NCI-H2107 treated with DMSO at 0.1 percent for 48 hours (cell line): Measurements from ENCODE around the gene EDDM13.
"Not testable (repeated sequence)": the region's sequence is repeated elsewhere in the genome, so short reads cannot be mapped to it uniquely, and the experiment has no call there.

ENCODE experiments used
- DNase-seq: peaks from one replicate; lab custom pipeline; 2025; ENCODE audit not compliant: unreplicated experiment; lab: John Stamatoyannopoulos, UW

Gene EDDM13

GRCh38 chr19:56272161-56272798 is at the start of gene EDDM13:
EDDM13 (plus strand) TSS chr19:56272748; CDS start chr19:56272835, 87 bp downstream.
- DNase-seq = no peak

GRCh38 chr19:56222901-56223300 is 49.6 kb upstream of the EDDM13 start:
- DNase-seq = no peak

GRCh38 chr19:56223481-56223880 is 49.1 kb upstream of the EDDM13 start:
- DNase-seq = no peak

GRCh38 chr19:56245121-56245740 is 27.3 kb upstream of the EDDM13 start:
- DNase-seq = no peak

- DNase-seq = not testable (repeated sequence)
Observed at GRCh38 chr19:56245764-56246163, 26.8 kb upstream of the EDDM13 start.

GRCh38 chr19:56248736-56249338 is 23.7 kb upstream of the EDDM13 start:
- DNase-seq = not testable (repeated sequence)

- peak; percentile 38 for DNase-seq
Observed at GRCh38 chr19:56252699-56253422, 19.7 kb upstream of the EDDM13 start.

- DNase-seq = peak; percentile 51
Observed at GRCh38 chr19:56253737-56254136, 18.8 kb upstream of the EDDM13 start.

- DNase-seq = no peak
Observed at GRCh38 chr19:56258272-56258671, 14.3 kb upstream of the EDDM13 start.

GRCh38 chr19:56261145-56261544 is 11.4 kb upstream of the EDDM13 start:
- DNase-seq = no peak

- DNase-seq = not testable (repeated sequence)
Observed at GRCh38 chr19:56261932-56262331, 10.6 kb upstream of the EDDM13 start.

- no peak for DNase-seq
Observed at GRCh38 chr19:56263319-56263718, 9.2 kb upstream of the EDDM13 start.

GRCh38 chr19:56266051-56266450 is 6.5 kb upstream of the EDDM13 start:
- DNase-seq = no peak

- no peak for DNase-seq
Observed at GRCh38 chr19:56269348-56269747, 3.2 kb upstream of the EDDM13 start.

GRCh38 chr19:56270676-56271075 is 1.9 kb upstream of the EDDM13 start:
- DNase-seq = no peak

- no peak for DNase-seq
Observed at GRCh38 chr19:56271151-56271550, 1.4 kb upstream of the EDDM13 start.

GRCh38 chr19:56273563-56274117 is 1.1 kb downstream of the EDDM13 start:
- no peak for DNase-seq

GRCh38 chr19:56282809-56283208 is 10.3 kb downstream of the EDDM13 start:
- no peak for DNase-seq

GRCh38 chr19:56284746-56285145 is 12.2 kb downstream of the EDDM13 start:
- DNase-seq = no peak

GRCh38 chr19:56290104-56290503 is 17.6 kb downstream of the EDDM13 start:
- no peak for DNase-seq

- DNase-seq = no peak
Observed at GRCh38 chr19:56291867-56292266, 19.3 kb downstream of the EDDM13 start.
